Neural progenitor cell (in vitro differentiated cells): ENCODE measurements around the gene TEPSIN. TPM values are rescaled to one million over a fixed set of nuclear protein-coding genes. Genes with fewer than 3 reads are reported as not detected.

Source experiments
- DNase-seq: peaks from one replicate; pipeline ENCODE4 v3.0.0-alpha.2; 2016; ENCODE audit warnings: low spot score
- H2AFZ ChIP-seq: fragments of 200-600 bp; sonication (generic); replicated peaks from 2 replicates; pipeline ENCODE4 v1.6.1; 2016; ENCODE audit warnings: antibody characterized with exemption
- H3F3A ChIP-seq: fragments of 200-600 bp; sonication (generic); 2 replicates; pipeline ENCODE4 v1.6.1; 2016; ENCODE audit warnings: antibody characterized with exemption, low read depth
- H3K27ac ChIP-seq: fragments of 200-600 bp; sonication (generic); 2 replicates; pipeline ENCODE4 v1.5.1; 2016; ENCODE audit warnings: mild to moderate bottlenecking
- H3K27me3 ChIP-seq: fragments of 200-600 bp; sonication (generic); 2 replicates; pipeline ENCODE4 v1.6.1; 2016; ENCODE audit warnings: mild to moderate bottlenecking, moderate library complexity
- H3K36me3 ChIP-seq: fragments of 200-600 bp; sonication (generic); 2 replicates; pipeline ENCODE4 v1.5.1; 2016
- H3K4me1 ChIP-seq: fragments of 200-600 bp; sonication (generic); 2 replicates; pipeline ENCODE4 v1.6.1; 2016; ENCODE audit warnings: mixed run types
- H3K4me2 ChIP-seq: fragments of 200-600 bp; sonication (generic); 2 replicates; pipeline ENCODE4 v1.6.1; 2016
- H3K4me3 ChIP-seq: fragments of 200-600 bp; sonication (generic); 2 replicates; pipeline ENCODE4 v1.5.1; 2016
- H3K79me2 ChIP-seq: fragments of 200-600 bp; sonication (generic); 2 replicates; pipeline ENCODE4 v1.6.1; 2016; ENCODE audit warnings: low read depth
- H3K9ac ChIP-seq: fragments of 200-600 bp; sonication (generic); 2 replicates; pipeline ENCODE4 v1.6.1; 2016
- H3K9me3 ChIP-seq: fragments of 200-600 bp; sonication (generic); 2 replicates; pipeline ENCODE4 v1.5.1; 2016; ENCODE audit warnings: low read depth
- H4K20me1 ChIP-seq: fragments of 200-600 bp; sonication (generic); 2 replicates; pipeline ENCODE4 v1.6.1; 2016; ENCODE audit warnings: low read depth
- H3K27ac Mint-ChIP-seq: 3 replicates; pipeline ENCODE4 v1.8.0; 2021; ENCODE audit warnings: mixed read lengths
- H3K27me3 Mint-ChIP-seq: 2 replicates; pipeline ENCODE4 v1.8.0; 2022; ENCODE audit warnings: low read depth, mild to moderate bottlenecking, inconsistent platforms, moderate library complexity, mixed read lengths; ENCODE audit not compliant: insufficient read depth
- H3K36me3 Mint-ChIP-seq: 3 replicates; pipeline ENCODE4 v1.8.0; 2021; ENCODE audit warnings: mixed read lengths
- H3K4me1 Mint-ChIP-seq: 3 replicates; pipeline ENCODE4 v1.8.0; 2021; ENCODE audit warnings: mixed read lengths
- H3K4me3 Mint-ChIP-seq: 3 replicates; pipeline ENCODE4 v1.8.0; 2021; ENCODE audit warnings: mild to moderate bottlenecking, moderate library complexity, mixed read lengths
- H3K9me3 Mint-ChIP-seq: 3 replicates; pipeline ENCODE4 v1.8.0; 2020; ENCODE audit warnings: mixed read lengths
- CTCF ChIP-seq: fragments of 200-600 bp; sonication (generic); IDR thresholded peaks from 2 replicates; pipeline ENCODE4 v1.5.1; 2017; ENCODE audit warnings: antibody characterized with exemption, mild to moderate bottlenecking
- EZH2 ChIP-seq: fragments of 200-600 bp; sonication (generic); IDR thresholded peaks from 2 replicates; pipeline ENCODE4 v1.6.1; 2017; ENCODE audit warnings: antibody characterized with exemption, mild to moderate bottlenecking, moderate library complexity
- EZH2phosphoT487 ChIP-seq: fragments of 200-600 bp; sonication (generic); IDR thresholded peaks from 2 replicates; pipeline ENCODE4 v1.6.1; 2017; ENCODE audit warnings: antibody characterized with exemption
- total RNA-seq: library from RNA; depleted of rRNA; stranded (reverse); fragments of >200 nt; gene quantifications from 2 replicates; pipeline ENCODE4 v1.2.3, GENCODE V29; 2015; ENCODE audit warnings: low replicate concordance

Gene TEPSIN
- total RNA-seq, 1 donor from 2014 or later, result 20.6 TPM

- Histone ChIP-seq H3K36me3 (no peaks in the 10 kb centered on the region), H3K9ac (no peak overlapping the region), H3K4me1 (no peaks in the 10 kb centered on the region), H3K4me3 (no peak overlapping the region), H3K27me3 (no peaks in the 10 kb centered on the region), H4K20me1 (peaks cover 3% of the 10 kb centered on the region), H3K79me2 (no peaks in the 10 kb centered on the region), H3K4me2 (no peak overlapping the region), H3K9me3 (no peaks in the 10 kb centered on the region), H3K27ac (no peak overlapping the region), H3F3A (no peaks in the 10 kb centered on the region), H2AFZ (no peak overlapping the region)
- Mint-ChIP-seq H3K27ac (no peak overlapping the region), H3K36me3 (peaks cover 12% of the 10 kb centered on the region), H3K9me3 (no peaks in the 10 kb centered on the region), H3K4me3 (no peak overlapping the region), H3K4me1 (no peaks in the 10 kb centered on the region), H3K27me3 (peaks cover 2% of the 10 kb centered on the region)
- no peak for DNase-seq
- no peak for TF ChIP-seq EZH2
- no peak for TF ChIP-seq CTCF
- TF ChIP-seq EZH2phosphoT487, result no peak
Observed at GRCh38 chr17:81277421-81277820, 38.6 kb upstream of the TEPSIN start.

GRCh38 chr17:81276781-81277180, 37.9 kb upstream of the TEPSIN start:
- Histone ChIP-seq H3K4me3 (no peak overlapping the region), H3K27me3 (no peaks in the 10 kb centered on the region), H3K79me2 (no peaks in the 10 kb centered on the region), H4K20me1 (peaks cover 3% of the 10 kb centered on the region), H2AFZ (no peak overlapping the region), H3K9ac (no peak overlapping the region), H3F3A (no peaks in the 10 kb centered on the region), H3K27ac (no peak overlapping the region), H3K4me1 (no peaks in the 10 kb centered on the region), H3K36me3 (no peaks in the 10 kb centered on the region), H3K9me3 (no peaks in the 10 kb centered on the region), H3K4me2 (no peak overlapping the region)
- TF ChIP-seq EZH2phosphoT487 (no peak), CTCF (no peak), EZH2 (no peak)
- H3K36me3 Mint-ChIP-seq, result peaks cover 12% of the 10 kb centered on the region
- peaks cover 2% of the 10 kb centered on the region for H3K27me3 Mint-ChIP-seq
- H3K4me1 Mint-ChIP-seq, result no peaks in the 10 kb centered on the region
- no peak overlapping the region for H3K27ac Mint-ChIP-seq
- H3K9me3 Mint-ChIP-seq, result no peaks in the 10 kb centered on the region
- H3K4me3 Mint-ChIP-seq, result peak overlapping the region; percentile 53
- DNase-seq, result no peak

GRCh38 chr17:81274471-81274855, 35.6 kb upstream of the TEPSIN start:
- H3K4me3 ChIP-seq, result no peak overlapping the region
- no peaks in the 10 kb centered on the region for H3K4me1 ChIP-seq
- no peak overlapping the region for H2AFZ ChIP-seq
- Mint-ChIP-seq H3K9me3 (no peaks in the 10 kb centered on the region), H3K27ac (no peak overlapping the region), H3K4me1 (no peaks in the 10 kb centered on the region), H3K27me3 (peaks cover 2% of the 10 kb centered on the region), H3K36me3 (peaks cover 14% of the 10 kb centered on the region), H3K4me3 (no peak overlapping the region)
- no peaks in the 10 kb centered on the region for H3K36me3 ChIP-seq
- no peak overlapping the region for H3K4me2 ChIP-seq
- no peaks in the 10 kb centered on the region for H4K20me1 ChIP-seq
- no peaks in the 10 kb centered on the region for H3K79me2 ChIP-seq
- H3K27ac ChIP-seq, result no peak overlapping the region
- no peaks in the 10 kb centered on the region for H3F3A ChIP-seq
- H3K27me3 ChIP-seq, result no peaks in the 10 kb centered on the region
- H3K9ac ChIP-seq, result no peak overlapping the region
- no peak for DNase-seq
- H3K9me3 ChIP-seq, result no peaks in the 10 kb centered on the region
- no peak for TF ChIP-seq EZH2
- no peak for TF ChIP-seq CTCF
- TF ChIP-seq EZH2phosphoT487, result no peak
